ENCODE measurements around the gene BBOF1.
"Not testable (repeated sequence)": the region's sequence is repeated elsewhere in the genome, so short reads cannot be mapped to it uniquely, and the experiment has no call there.

The BBOF1 gene, protein sequence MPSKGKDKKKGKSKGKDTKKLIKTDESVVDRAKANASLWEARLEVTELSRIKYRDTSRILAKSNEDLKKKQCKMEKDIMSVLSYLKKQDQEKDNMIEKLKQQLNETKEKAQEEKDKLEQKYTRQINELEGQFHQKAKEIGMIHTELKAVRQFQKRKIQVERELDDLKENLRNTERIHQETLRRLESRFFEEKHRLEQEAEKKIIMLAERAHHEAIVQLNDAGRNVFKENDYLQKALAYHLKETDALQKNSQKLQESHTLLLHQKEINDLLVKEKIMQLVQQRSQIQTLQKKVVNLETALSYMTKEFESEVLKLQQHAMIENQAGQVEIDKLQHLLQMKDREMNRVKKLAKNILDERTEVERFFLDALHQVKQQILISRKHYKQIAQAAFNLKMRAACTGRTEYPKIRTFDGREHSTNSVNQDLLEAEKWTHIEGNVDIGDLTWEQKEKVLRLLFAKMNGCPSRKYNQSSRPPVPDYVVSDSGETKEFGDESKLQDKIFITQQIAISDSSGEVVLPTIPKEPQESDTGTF

GRCh38 chr14:74018586-74019407 lies at the start of gene BBOF1, which contains the start of gene ENTPD5:
BBOF1 (plus strand) TSS chr14:74019349; CDS start chr14:74019479, 130 bp downstream.
ENTPD5 (minus strand) TSS chr14:74019288; CDS start chr14:73988102, 31,186 bp downstream.
- TF ChIP-seq, protein P1, sequence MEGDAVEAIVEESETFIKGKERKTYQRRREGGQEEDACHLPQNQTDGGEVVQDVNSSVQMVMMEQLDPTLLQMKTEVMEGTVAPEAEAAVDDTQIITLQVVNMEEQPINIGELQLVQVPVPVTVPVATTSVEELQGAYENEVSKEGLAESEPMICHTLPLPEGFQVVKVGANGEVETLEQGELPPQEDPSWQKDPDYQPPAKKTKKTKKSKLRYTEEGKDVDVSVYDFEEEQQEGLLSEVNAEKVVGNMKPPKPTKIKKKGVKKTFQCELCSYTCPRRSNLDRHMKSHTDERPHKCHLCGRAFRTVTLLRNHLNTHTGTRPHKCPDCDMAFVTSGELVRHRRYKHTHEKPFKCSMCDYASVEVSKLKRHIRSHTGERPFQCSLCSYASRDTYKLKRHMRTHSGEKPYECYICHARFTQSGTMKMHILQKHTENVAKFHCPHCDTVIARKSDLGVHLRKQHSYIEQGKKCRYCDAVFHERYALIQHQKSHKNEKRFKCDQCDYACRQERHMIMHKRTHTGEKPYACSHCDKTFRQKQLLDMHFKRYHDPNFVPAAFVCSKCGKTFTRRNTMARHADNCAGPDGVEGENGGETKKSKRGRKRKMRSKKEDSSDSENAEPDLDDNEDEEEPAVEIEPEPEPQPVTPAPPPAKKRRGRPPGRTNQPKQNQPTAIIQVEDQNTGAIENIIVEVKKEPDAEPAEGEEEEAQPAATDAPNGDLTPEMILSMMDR (IDR thresholded peaks at IDR 0.05; ENCODE audit: borderline replicate concordance, control extremely low read depth, extremely low read depth, insufficient read depth, missing control alignments): no peak
- in situ Hi-C loops (cut with MboI; ENCODE audit: low sequenced_read_pairs, unreplicated experiment): no loop called here

GRCh38 chr14:73973497-73973896 lies 45.7 kb upstream of the BBOF1 start:
- in situ Hi-C loops (cut with MboI; ENCODE audit: low sequenced_read_pairs, unreplicated experiment): no loop called here
- DNase-seq (ENCODE audit: low spot score): no peak

More at GRCh38 chr14:74018586-74019407, at the start of gene BBOF1, which contains the start of gene ENTPD5:
- DNase-seq (ENCODE audit: low spot score): peak; percentile 96

GRCh38 chr14:73976125-73976524 lies 43.0 kb upstream of the BBOF1 start:
- DNase-seq (ENCODE audit: low spot score): no peak

More at GRCh38 chr14:73973497-73973896, 45.7 kb upstream of the BBOF1 start:
- TF ChIP-seq, protein P1 (IDR thresholded peaks at IDR 0.05; ENCODE audit: borderline replicate concordance, control extremely low read depth, extremely low read depth, insufficient read depth, missing control alignments): no peak

DNA sequence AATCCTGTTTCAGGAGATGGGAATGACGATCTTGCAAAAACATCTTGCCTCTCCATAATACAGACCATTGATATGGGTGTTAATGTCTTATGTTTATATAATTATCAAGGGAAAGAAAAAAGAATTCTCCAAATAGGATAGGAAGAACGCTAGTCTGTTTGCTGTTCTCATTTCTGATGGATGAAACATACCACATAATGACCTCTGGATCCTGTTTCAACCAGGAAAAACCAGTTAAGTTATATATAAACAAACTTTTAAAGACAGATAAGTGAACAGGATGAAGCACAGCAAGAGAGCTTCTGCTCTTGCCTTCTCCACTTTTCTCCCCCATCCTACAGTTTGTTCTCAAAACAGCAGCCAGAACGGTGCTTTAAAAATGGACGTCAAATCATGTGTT lies 41.3 kb upstream of the BBOF1 start:
- TF ChIP-seq, protein P1 (IDR thresholded peaks at IDR 0.05; ENCODE audit: borderline replicate concordance, control extremely low read depth, extremely low read depth, insufficient read depth, missing control alignments): no peak
- no peak for DNase-seq (ENCODE audit: low spot score)
- in situ Hi-C loops (cut with MboI; ENCODE audit: low sequenced_read_pairs, unreplicated experiment): no loop called here

More at GRCh38 chr14:73976125-73976524, 43.0 kb upstream of the BBOF1 start:
- TF ChIP-seq, protein P1 (IDR thresholded peaks at IDR 0.05; ENCODE audit: borderline replicate concordance, control extremely low read depth, extremely low read depth, insufficient read depth, missing control alignments): no peak
- in situ Hi-C loops (cut with MboI; ENCODE audit: low sequenced_read_pairs, unreplicated experiment): no loop called here

DNA sequence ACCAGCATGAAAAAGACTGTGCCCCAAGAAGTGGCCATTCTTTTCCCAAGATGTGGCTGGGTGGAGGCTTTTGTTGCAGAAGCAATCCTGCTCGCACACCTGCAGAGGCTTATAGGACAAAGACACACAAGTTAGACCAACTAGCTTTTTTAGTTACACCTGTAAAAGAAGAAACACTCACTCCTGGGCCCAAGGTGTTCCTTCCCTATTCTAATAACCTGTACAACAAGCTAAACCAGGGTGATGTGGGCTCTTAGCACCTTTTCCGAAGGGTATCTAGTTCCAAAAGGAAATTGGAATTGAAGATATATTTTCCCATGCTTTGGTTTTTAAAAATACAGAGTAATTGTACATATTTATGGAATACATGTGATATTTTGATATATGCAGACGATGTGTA lies 31.1 kb upstream of the BBOF1 start:
- TF ChIP-seq, protein P1 (IDR thresholded peaks at IDR 0.05; ENCODE audit: borderline replicate concordance, control extremely low read depth, extremely low read depth, insufficient read depth, missing control alignments): no peak
- in situ Hi-C loops (cut with MboI; ENCODE audit: low sequenced_read_pairs, unreplicated experiment): no loop called here
- no peak for DNase-seq (ENCODE audit: low spot score)

- in situ Hi-C loops (cut with MboI; ENCODE audit: low sequenced_read_pairs, unreplicated experiment); DNase-seq (ENCODE audit: low spot score): not testable (repeated sequence)
Observed at GRCh38 chr14:73988656-73989055, 30.5 kb upstream of the BBOF1 start.

All from GM13976 (cell line).